GM23338 (cell line): Measurements from ENCODE around the gene CCNY. TPM values are rescaled to one million over a fixed set of nuclear protein-coding genes. Genes with fewer than 3 reads are reported as not detected.

Experiments
- ATAC-seq: fragments of 200-7000 bp; cut with Tn5 transposase; 3 replicates; pipeline ENCODE4 v1.9.1; 2020
- DNase-seq: peaks from one replicate; pipeline ENCODE4 v3.0.0-alpha.2; 2015; ENCODE audit warnings: low spot score
- H2AFZ ChIP-seq: fragments of 200-600 bp; sonication (generic); 2 replicates; pipeline ENCODE4 v1.8.0; 2016; ENCODE audit warnings: antibody characterized with exemption, mild to moderate bottlenecking, moderate library complexity
- H3F3A ChIP-seq: fragments of 200-600 bp; sonication (generic); replicated peaks from 2 replicates; pipeline ENCODE4 v1.8.0; 2017; ENCODE audit warnings: antibody characterized with exemption, mixed run types, low read depth
- H3K27ac ChIP-seq: fragments of 200-600 bp; sonication (generic); 2 replicates; pipeline ENCODE4 v1.6.1; 2016; ENCODE audit warnings: low read depth
- H3K27me3 ChIP-seq: fragments of 200-600 bp; sonication (generic); 2 replicates; pipeline ENCODE4 v1.8.0; 2016; ENCODE audit warnings: mild to moderate bottlenecking, mixed run types, moderate library complexity; ENCODE audit not compliant: insufficient read depth
- H3K36me3 ChIP-seq: fragments of 200-600 bp; sonication (generic); 2 replicates; pipeline ENCODE4 v1.8.0; 2016; ENCODE audit warnings: mild to moderate bottlenecking; ENCODE audit not compliant: insufficient read depth
- H3K4me1 ChIP-seq: fragments of 200-600 bp; sonication (generic); 2 replicates; pipeline ENCODE4 v1.8.0; 2016; ENCODE audit warnings: mild to moderate bottlenecking, moderate library complexity; ENCODE audit not compliant: insufficient read depth
- H3K4me2 ChIP-seq: fragments of 200-600 bp; sonication (generic); 2 replicates; pipeline ENCODE4 v1.7.1; 2017; ENCODE audit warnings: mixed run types
- H3K4me3 ChIP-seq: fragments of 200-600 bp; sonication (generic); 2 replicates; pipeline ENCODE4 v1.6.1; 2016; ENCODE audit warnings: mixed run types
- H3K79me2 ChIP-seq: fragments of 200-600 bp; sonication (generic); replicated peaks from 2 replicates; pipeline ENCODE4 v1.8.0; 2017; ENCODE audit warnings: mild to moderate bottlenecking; ENCODE audit not compliant: insufficient read depth
- H3K9me2 ChIP-seq: fragments of 200-600 bp; sonication (generic); 2 replicates; pipeline ENCODE4 v1.8.0; 2017; ENCODE audit not compliant: insufficient read depth
- H4K20me1 ChIP-seq: fragments of 200-600 bp; sonication (generic); replicated peaks from 2 replicates; pipeline ENCODE4 v1.8.0; 2017; ENCODE audit warnings: mild to moderate bottlenecking; ENCODE audit not compliant: insufficient read depth
- H3K27ac Mint-ChIP-seq: 2 replicates; pipeline ENCODE4 v1.8.0; 2020; ENCODE audit warnings: inconsistent platforms, mild to moderate bottlenecking, moderate library complexity, mixed read lengths
- H3K27me3 Mint-ChIP-seq: 3 replicates; pipeline ENCODE4 v1.8.0; 2022; ENCODE audit warnings: low read depth, mild to moderate bottlenecking, moderate library complexity, mixed read lengths, inconsistent platforms; ENCODE audit not compliant: insufficient read depth, poor library complexity
- H3K36me3 Mint-ChIP-seq: 3 replicates; pipeline ENCODE4 v1.8.0; 2021; ENCODE audit warnings: low read depth, mild to moderate bottlenecking, inconsistent platforms, moderate library complexity, mixed read lengths
- H3K4me1 Mint-ChIP-seq: 3 replicates; pipeline ENCODE4 v1.8.0; 2020; ENCODE audit warnings: mild to moderate bottlenecking, inconsistent platforms, mixed read lengths
- H3K4me3 Mint-ChIP-seq: 3 replicates; pipeline ENCODE4 v1.8.0; 2021; ENCODE audit warnings: moderate library complexity, mild to moderate bottlenecking, inconsistent platforms, mixed read lengths
- H3K9me3 Mint-ChIP-seq: 3 replicates; pipeline ENCODE4 v1.8.0; 2020; ENCODE audit warnings: moderate library complexity, mild to moderate bottlenecking, inconsistent platforms, mixed read lengths
- CREB1 ChIP-seq: fragments of 250-450 bp; sonication (Bioruptor Pico); IDR thresholded peaks from 2 replicates; pipeline ENCODE4 v1.5.0; 2020; ENCODE audit warnings: low read depth, mild to moderate bottlenecking, moderate library complexity
- CTCF ChIP-seq, 2 experiments: fragments of 200-600 bp in 1 of 2; sonication (generic) in 1 of 2; conservative IDR thresholded peaks; 2 replicates each; pipeline versions ENCODE4 v1.5.1 to v1.6.1; 2016 to 2017; ENCODE audit warnings: antibody characterized with exemption in 2 of 2, low read depth in 2 of 2, mild to moderate bottlenecking in 2 of 2, moderate library complexity in 1 of 2
- EZH2 ChIP-seq: fragments of 200-600 bp; sonication (generic); IDR thresholded peaks from one replicate; pipeline ENCODE4 v1.8.0; 2017; ENCODE audit warnings: antibody characterized with exemption, mild to moderate bottlenecking, low read depth; ENCODE audit not compliant: unreplicated experiment
- EZH2phosphoT487 ChIP-seq: fragments of 200-600 bp; sonication (generic); IDR thresholded peaks from one replicate; pipeline ENCODE4 v1.8.1; 2018; ENCODE audit warnings: antibody characterized with exemption; ENCODE audit not compliant: unreplicated experiment
- JUNB ChIP-seq: IDR thresholded peaks from one replicate; pipeline ENCODE4 v1.6.1; 2016; ENCODE audit warnings: antibody characterized with exemption; ENCODE audit not compliant: unreplicated experiment
- NANOG ChIP-seq: IDR thresholded peaks from 2 replicates; pipeline ENCODE4 v1.6.1; 2016; ENCODE audit warnings: antibody characterized with exemption, borderline replicate concordance
- POLR2AphosphoS5 ChIP-seq: IDR thresholded peaks from 2 replicates; pipeline ENCODE4 v1.6.1; 2016; ENCODE audit warnings: antibody characterized with exemption, low read depth
- STAT1 ChIP-seq: IDR thresholded peaks from one replicate; pipeline ENCODE4 v1.6.1; 2016; ENCODE audit warnings: antibody characterized with exemption; ENCODE audit not compliant: unreplicated experiment
- ZNF114 ChIP-seq: fragments of 250-450 bp; sonication (Bioruptor Pico); IDR thresholded peaks from 2 replicates; pipeline ENCODE4 v1.5.0; 2020; ENCODE audit warnings: mild to moderate bottlenecking, moderate library complexity
- ZNF331 ChIP-seq: fragments of 250-450 bp; sonication (Bioruptor Pico); IDR thresholded peaks from 2 replicates; pipeline ENCODE4 v1.5.0; 2020; ENCODE audit warnings: low read depth, mild to moderate bottlenecking, moderate library complexity
- ZNF462 ChIP-seq: fragments of 250-450 bp; sonication (Bioruptor Pico); IDR thresholded peaks from 2 replicates; pipeline ENCODE4 v1.5.0; 2020; ENCODE audit warnings: mild to moderate bottlenecking, moderate library complexity
- polyA plus RNA-seq: library from polyadenylated mRNA; unstranded; fragments of >200 nt; fragmentation: Nextera tagmentation; extraction: Ambion mirVana; gene quantifications from 2 replicates; pipeline ENCODE4 v1.2.1, GENCODE V29; 2016
- total RNA-seq: library from RNA; depleted of rRNA; stranded (reverse); fragments of >200 nt; shearing (Covaris generic); gene quantifications from 2 replicates; pipeline ENCODE4 v1.2.3, GENCODE V29; 2014

The CCNY gene
- total and polyA plus RNA-seq, 2 experiments from 2014 or later: 14.2 to 29.0 TPM

GRCh38 chr10:35480142-35480541, 143.8 kb downstream of the CCNY start:
- no peak overlapping the region for H3K4me3 Mint-ChIP-seq
- H3K4me2 ChIP-seq: no peak overlapping the region
- H3K27me3 Mint-ChIP-seq: peaks cover 8% of the 10 kb centered on the region
- H4K20me1 ChIP-seq: peaks cover 10% of the 10 kb centered on the region
- ATAC-seq (peak; percentile 96), DNase-seq (peak; percentile 57)
- TF ChIP-seq EZH2phosphoT487: no peak
- TF ChIP-seq ZNF331 (CRISPR knock-in tag): no peak
- TF ChIP-seq JUNB: no peak
- TF ChIP-seq NANOG: no peak
- peak; percentile 29 to 63 for TF ChIP-seq CTCF (conservative IDR thresholded peaks at IDR 0.05; ENCODE audit: low read depth in 2 of 2)
- H3K27ac ChIP-seq: no peak overlapping the region
- H3K79me2 ChIP-seq: peaks cover 18% of the 10 kb centered on the region
- peaks cover 3% of the 10 kb centered on the region; the same call in 1 of the 3 replicates for H3K36me3 Mint-ChIP-seq
- no peaks in the 10 kb centered on the region for H3K9me2 ChIP-seq
- no peaks in the 10 kb centered on the region for H3K4me1 ChIP-seq
- no peaks in the 10 kb centered on the region for H3F3A ChIP-seq
- no peak overlapping the region for H2AFZ ChIP-seq
- no peaks in the 10 kb centered on the region for H3K27me3 ChIP-seq
- H3K4me3 ChIP-seq: no peak overlapping the region
- no peak overlapping the region for H3K27ac Mint-ChIP-seq
- no peaks in the 10 kb centered on the region; the same call in 1 of the 3 replicates for H3K9me3 Mint-ChIP-seq
- no peaks in the 10 kb centered on the region for H3K36me3 ChIP-seq
- peaks cover 19% of the 10 kb centered on the region; the same call in 2 of the 3 replicates for H3K4me1 Mint-ChIP-seq

DNA sequence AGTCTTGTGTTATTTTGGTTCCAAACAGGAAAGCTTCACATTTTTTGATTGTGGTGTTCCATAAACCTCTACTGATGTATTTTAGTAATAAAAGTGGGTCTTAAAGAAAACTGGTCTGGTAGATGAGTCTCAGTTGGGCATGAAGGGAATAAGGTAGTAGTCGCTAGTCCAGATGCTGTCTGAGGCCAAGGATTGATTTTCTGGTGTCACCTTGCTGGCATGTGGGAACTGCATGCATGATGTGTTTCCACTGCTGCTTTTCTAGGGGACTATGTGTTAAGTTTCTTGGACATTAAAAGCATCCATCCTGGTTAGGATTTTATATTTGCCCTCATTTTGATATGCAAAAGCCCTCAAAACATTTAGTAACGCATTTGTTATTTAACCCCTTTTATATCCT, 145.1 kb downstream of the CCNY start:
- ATAC-seq: no peak
- H3K36me3 ChIP-seq: no peaks in the 10 kb centered on the region
- peaks cover 18% of the 10 kb centered on the region for H3K79me2 ChIP-seq
- H3K4me3 ChIP-seq: no peak overlapping the region
- H3K4me2 ChIP-seq: no peak overlapping the region
- Mint-ChIP-seq H3K27ac (no peak overlapping the region), H3K4me1 (peaks cover 19% of the 10 kb centered on the region), H3K4me3 (no peak overlapping the region), H3K36me3 (peaks cover 3% of the 10 kb centered on the region; the same call in 1 of the 3 replicates), H3K27me3 (peaks cover 5% of the 10 kb centered on the region), H3K9me3 (no peaks in the 10 kb centered on the region; the same call in 1 of the 3 replicates)
- H3K27ac ChIP-seq: no peak overlapping the region
- H2AFZ ChIP-seq: no peak overlapping the region
- peaks cover 10% of the 10 kb centered on the region for H4K20me1 ChIP-seq
- H3K4me1 ChIP-seq: no peaks in the 10 kb centered on the region
- no peak for DNase-seq
- no peaks in the 10 kb centered on the region for H3K27me3 ChIP-seq
- no peaks in the 10 kb centered on the region for H3F3A ChIP-seq
- H3K9me2 ChIP-seq: no peaks in the 10 kb centered on the region
- no peak for TF ChIP-seq ZNF114 (CRISPR knock-in tag)
- no peak for TF ChIP-seq EZH2
- TF ChIP-seq POLR2AphosphoS5: no peak
- TF ChIP-seq NANOG: no peak
- no peak for TF ChIP-seq ZNF462 (CRISPR knock-in tag)
- no peak for TF ChIP-seq CTCF (conservative IDR thresholded peaks at IDR 0.05; ENCODE audit: low read depth in 2 of 2)
- TF ChIP-seq STAT1: no peak
- TF ChIP-seq ZNF331 (CRISPR knock-in tag): no peak
- TF ChIP-seq EZH2phosphoT487: no peak
- TF ChIP-seq CREB1 (CRISPR knock-in tag): no peak
